Osteocyte (in vitro differentiated cells): ENCODE results near the gene MCTP1. TPM values are rescaled to one million over a fixed set of nuclear protein-coding genes. Genes with fewer than 3 reads are reported as not detected.

Experiments
- DNase-seq: peaks from one replicate; pipeline ENCODE4 v3.0.0; 2021; ENCODE audit warnings: mixed read lengths; ENCODE audit not compliant: unreplicated experiment; ENCODE audit errors: extremely low spot score
- H3K27ac Mint-ChIP-seq: one replicate; pipeline ENCODE4 v1.8.0; 2021; ENCODE audit warnings: mild to moderate bottlenecking, mixed read lengths; ENCODE audit not compliant: unreplicated experiment
- H3K27me3 Mint-ChIP-seq: one replicate; pipeline ENCODE4 v1.8.0; 2021; ENCODE audit warnings: mixed read lengths; ENCODE audit not compliant: unreplicated experiment
- H3K36me3 Mint-ChIP-seq: one replicate; pipeline ENCODE4 v1.8.0; 2021; ENCODE audit warnings: mixed read lengths; ENCODE audit not compliant: unreplicated experiment
- H3K4me1 Mint-ChIP-seq: one replicate; pipeline ENCODE4 v1.8.0; 2021; ENCODE audit warnings: mixed read lengths; ENCODE audit not compliant: unreplicated experiment
- H3K4me3 Mint-ChIP-seq: one replicate; pipeline ENCODE4 v1.8.0; 2021; ENCODE audit warnings: mild to moderate bottlenecking, moderate library complexity, mixed read lengths; ENCODE audit not compliant: unreplicated experiment
- H3K9me3 Mint-ChIP-seq: one replicate; pipeline ENCODE4 v1.8.0; 2021; ENCODE audit warnings: mixed read lengths; ENCODE audit not compliant: unreplicated experiment
- CTCF ChIP-seq: fragments of 200-600 bp; sonication (generic); IDR thresholded peaks from 2 replicates; pipeline ENCODE4 v1.5.0; 2021; ENCODE audit warnings: antibody characterized with exemption, mild to moderate bottlenecking, moderate library complexity
- total RNA-seq: library from RNA; stranded (reverse); gene quantifications from 2 replicates; pipeline ENCODE4 v1.2.1, GENCODE V29; 2021

MCTP1 gene
- total RNA-seq, 1 donor from 2014 or later: 0.67 TPM

GRCh38 chr5:94691291-94691690, 593.6 kb downstream of the MCTP1 start:
- Mint-ChIP-seq H3K4me1 (peaks cover 16% of the 10 kb centered on the region), H3K36me3 (no peaks in the 10 kb centered on the region), H3K4me3 (no peak overlapping the region), H3K9me3 (no peaks in the 10 kb centered on the region), H3K27me3 (no peaks in the 10 kb centered on the region), H3K27ac (no peak overlapping the region)
- no peak for DNase-seq
- TF ChIP-seq CTCF: no peak

- Mint-ChIP-seq H3K4me3 (no peak overlapping the region), H3K4me1 (peaks cover 16% of the 10 kb centered on the region)
Observed at GRCh38 chr5:94690778-94691177, 594.1 kb downstream of the MCTP1 start.

GRCh38 chr5:94689908-94690307, 595.0 kb downstream of the MCTP1 start:
- Mint-ChIP-seq H3K4me1 (peaks cover 16% of the 10 kb centered on the region), H3K9me3 (no peaks in the 10 kb centered on the region), H3K36me3 (no peaks in the 10 kb centered on the region), H3K4me3 (no peak overlapping the region), H3K27me3 (no peaks in the 10 kb centered on the region), H3K27ac (no peak overlapping the region)
- DNase-seq: no peak
- TF ChIP-seq CTCF: no peak

More at GRCh38 chr5:94690778-94691177, 594.1 kb downstream of the MCTP1 start:
- no peaks in the 10 kb centered on the region for H3K9me3 Mint-ChIP-seq
- no peaks in the 10 kb centered on the region for H3K27me3 Mint-ChIP-seq
- DNase-seq: no peak
- no peak overlapping the region for H3K27ac Mint-ChIP-seq
- H3K36me3 Mint-ChIP-seq: no peaks in the 10 kb centered on the region
- TF ChIP-seq CTCF: no peak

- H3K27ac Mint-ChIP-seq: no peak overlapping the region
- no peaks in the 10 kb centered on the region for H3K9me3 Mint-ChIP-seq
- no peak overlapping the region for H3K4me3 Mint-ChIP-seq
- no peaks in the 10 kb centered on the region for H3K4me1 Mint-ChIP-seq
- no peak for TF ChIP-seq CTCF
- DNase-seq: no peak
- peaks cover 2% of the 10 kb centered on the region for H3K36me3 Mint-ChIP-seq
- H3K27me3 Mint-ChIP-seq: no peaks in the 10 kb centered on the region
Observed at GRCh38 chr5:94682814-94683520, 601.9 kb downstream of the MCTP1 start.

- Mint-ChIP-seq H3K27me3 (no peaks in the 10 kb centered on the region), H3K4me3 (no peak overlapping the region), H3K27ac (no peak overlapping the region), H3K4me1 (peaks cover 5% of the 10 kb centered on the region), H3K36me3 (peaks cover 5% of the 10 kb centered on the region), H3K9me3 (no peaks in the 10 kb centered on the region)
- DNase-seq: no peak
- no peak for TF ChIP-seq CTCF
Observed at GRCh38 chr5:94675965-94676618, 608.8 kb downstream of the MCTP1 start.
